Left kidney (tissue), 8 donors: ENCODE measurements around the gene BABAM2. TPM values are rescaled to one million over a fixed set of nuclear protein-coding genes. Genes with fewer than 3 reads are reported as not detected.
"Not testable (repeated sequence)": the region's sequence is repeated elsewhere in the genome, so short reads cannot be mapped to it uniquely, and the experiment has no call there.

Source experiments
- DNase-seq: peaks from one replicate; pipeline ENCODE4 v3.0.0-alpha.2; 2013
- long read RNA-seq, 8 donors: transcript quantifications; one replicate each; lab custom pipeline, GENCODE V29; 2026
- polyA plus RNA-seq: library from polyadenylated mRNA; unstranded; fragments of 120-200 nt; gene quantifications from one replicate; pipeline ENCODE4 v1.2.1, GENCODE V29; 2013; ENCODE audit not compliant: insufficient read length

BABAM2 gene
- polyA plus RNA-seq, result 55.7 TPM
- long read RNA-seq, donor 1, transcript BABAM2-204 (12 exons, 1,657 nt), result major isoform, 7 of 42 reads
- long read RNA-seq, donor 1, partial matches to known transcripts, result 28 of 42 reads
- long read RNA-seq, donor 1, other reads (novel, unspliced or antisense), result 0 of 42 reads
- long read RNA-seq, donor 2, transcript BABAM2-204 (12 exons, 1,657 nt), result major isoform, 11 of 14 reads
- long read RNA-seq, donor 2, partial matches to known transcripts, result 0 of 14 reads
- long read RNA-seq, donor 2, other reads (novel, unspliced or antisense), result 0 of 14 reads
- long read RNA-seq, donor 3, partial matches to known transcripts, result 5 of 14 reads
- long read RNA-seq, donor 3, other reads (novel, unspliced or antisense), result 0 of 14 reads
- long read RNA-seq, donor 4, partial matches to known transcripts, result 7 of 9 reads
- long read RNA-seq, donor 4, other reads (novel, unspliced or antisense), result 0 of 9 reads
- long read RNA-seq, donor 5, transcript BABAM2-204 (12 exons, 1,657 nt), result major isoform, 13 of 25 reads
- long read RNA-seq, donor 5, partial matches to known transcripts, result 7 of 25 reads
- long read RNA-seq, donor 5, other reads (novel, unspliced or antisense), result 0 of 25 reads
- long read RNA-seq, donor 6, transcript BABAM2-204 (12 exons, 1,657 nt), result major isoform, 5 of 33 reads
- long read RNA-seq, donor 6, partial matches to known transcripts, result 25 of 33 reads
- long read RNA-seq, donor 6, other reads (novel, unspliced or antisense), result 0 of 33 reads
- long read RNA-seq, donor 7, transcript BABAM2-204 (12 exons, 1,657 nt), result major isoform, 13 of 39 reads
- long read RNA-seq, donor 7, partial matches to known transcripts, result 21 of 39 reads
- long read RNA-seq, donor 7, other reads (novel, unspliced or antisense), result 0 of 39 reads
- long read RNA-seq, donor 8, partial matches to known transcripts, result 0 of 2 reads
- long read RNA-seq, donor 8, other reads (novel, unspliced or antisense), result 0 of 2 reads

DNA sequence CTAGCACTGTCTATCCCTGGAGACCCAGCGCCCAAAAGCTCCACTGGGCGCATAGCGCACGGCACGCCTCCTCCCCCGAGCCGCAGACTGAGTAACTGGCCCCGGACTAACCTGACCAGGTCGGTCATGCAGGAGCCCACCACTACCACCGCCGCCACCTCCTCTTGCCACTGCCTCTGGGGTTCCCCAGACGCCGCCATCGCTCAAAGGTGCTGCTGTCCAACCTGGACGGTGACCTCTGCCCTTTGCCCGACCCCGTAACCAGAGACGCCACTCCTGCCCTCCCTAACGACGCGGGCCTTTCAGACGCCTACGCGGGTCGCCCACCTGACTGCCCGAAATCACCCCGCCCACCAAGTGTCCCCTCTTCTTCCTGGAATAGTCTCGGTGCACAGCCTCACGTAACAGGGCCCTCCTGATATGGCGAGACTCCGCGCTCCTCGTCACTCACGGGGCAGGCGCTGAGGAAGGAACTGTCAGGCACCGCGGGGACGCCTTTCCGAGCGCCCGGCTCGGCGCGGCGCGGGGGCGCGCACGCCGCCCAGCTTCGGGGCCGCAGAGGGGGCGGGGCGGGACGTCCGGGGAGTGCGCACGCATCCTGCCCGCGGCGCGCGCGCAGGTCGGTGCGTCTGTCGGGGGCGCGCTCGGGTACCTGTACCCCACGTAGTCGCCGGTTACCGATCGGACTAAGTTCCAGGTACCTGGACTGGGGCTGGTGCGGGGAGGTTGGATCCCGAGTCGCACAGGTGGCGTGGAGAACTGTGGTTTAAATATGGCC lies at the start of gene BABAM2, which contains the start of gene RBKS:
Gene BABAM2 (plus strand): TSS at position 584 of the 778 bp plus-strand sequence. CDS start 3,828 bp downstream, outside the sequence.
Gene RBKS (minus strand): TSS at position 242 of the 778 bp plus-strand sequence. CDS start 42 bp downstream, at position 200.
- DNase-seq, result peak; percentile 84

- DNase-seq, result no peak
Observed at GRCh38 chr2:27842894-27843293, 47.6 kb upstream of the BABAM2 start.

GRCh38 chr2:27843992-27844391 lies 46.5 kb upstream of the BABAM2 start:
- no peak for DNase-seq

- no peak for DNase-seq
Observed at GRCh38 chr2:27844821-27845255, 45.7 kb upstream of the BABAM2 start.

GRCh38 chr2:27847333-27847732 lies 43.2 kb upstream of the BABAM2 start:
- no peak for DNase-seq

DNA sequence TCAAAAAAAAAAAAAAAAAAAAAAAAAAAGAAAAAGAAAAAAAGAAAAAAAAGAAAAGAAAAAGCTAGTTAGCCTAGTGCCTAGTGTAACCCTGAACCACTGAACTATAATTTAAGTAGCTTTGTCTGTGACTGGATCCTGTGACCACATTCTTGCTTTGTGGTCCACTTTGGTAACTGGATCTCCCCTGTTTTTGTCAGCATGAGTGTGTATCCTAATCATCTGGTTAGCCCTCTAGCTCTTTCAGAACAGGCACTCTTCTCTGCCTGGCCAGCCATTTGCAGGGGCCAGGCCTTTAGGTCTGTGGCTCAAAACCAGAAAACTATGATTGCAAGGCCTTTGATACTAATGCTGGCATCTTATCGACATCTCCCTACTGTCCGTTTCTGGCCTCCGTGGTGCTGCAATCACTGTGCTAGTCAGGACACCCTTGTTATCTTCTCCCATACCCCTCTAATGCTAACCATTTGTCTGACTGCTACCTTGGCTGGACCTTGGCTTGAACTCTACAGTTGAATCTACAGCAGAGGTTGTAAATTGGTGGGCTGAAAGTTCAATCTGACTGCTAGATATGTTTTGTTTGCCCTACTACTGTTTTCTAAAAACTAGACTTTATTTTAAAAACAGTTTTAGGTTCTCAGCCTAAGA lies 40.8 kb upstream of the BABAM2 start:
- no peak for DNase-seq

GRCh38 chr2:27852691-27853090 lies 37.8 kb upstream of the BABAM2 start:
- no peak for DNase-seq

DNA sequence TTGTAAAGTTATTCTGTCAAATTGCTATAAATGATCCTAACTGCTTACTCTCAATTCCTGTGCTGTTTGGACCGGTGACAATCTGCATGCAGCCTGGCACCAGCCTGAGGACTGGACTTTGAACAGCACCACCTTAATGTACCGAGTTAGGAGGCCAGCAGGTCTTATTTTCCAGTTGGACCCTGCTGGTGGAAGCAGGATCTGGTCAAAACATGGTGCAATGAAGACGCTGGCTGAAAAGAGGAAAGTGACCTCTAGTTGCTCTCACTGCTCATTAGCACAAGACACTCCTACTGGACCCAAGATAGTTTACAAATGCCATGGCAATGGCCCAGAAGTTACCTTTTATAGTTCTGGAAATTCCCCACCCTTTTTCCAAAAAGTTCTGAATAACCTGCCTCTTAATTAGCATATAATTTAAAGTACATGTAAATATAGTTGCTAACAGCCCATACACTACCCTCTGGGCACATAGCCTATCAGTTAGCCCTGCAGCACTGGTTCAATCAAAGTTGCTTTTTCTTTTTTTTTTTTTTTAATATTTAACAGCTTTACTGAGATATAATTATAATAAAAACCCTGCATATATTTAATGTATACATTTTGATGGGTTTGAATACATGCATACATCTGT lies 36.2 kb upstream of the BABAM2 start:
- DNase-seq, result no peak

DNA sequence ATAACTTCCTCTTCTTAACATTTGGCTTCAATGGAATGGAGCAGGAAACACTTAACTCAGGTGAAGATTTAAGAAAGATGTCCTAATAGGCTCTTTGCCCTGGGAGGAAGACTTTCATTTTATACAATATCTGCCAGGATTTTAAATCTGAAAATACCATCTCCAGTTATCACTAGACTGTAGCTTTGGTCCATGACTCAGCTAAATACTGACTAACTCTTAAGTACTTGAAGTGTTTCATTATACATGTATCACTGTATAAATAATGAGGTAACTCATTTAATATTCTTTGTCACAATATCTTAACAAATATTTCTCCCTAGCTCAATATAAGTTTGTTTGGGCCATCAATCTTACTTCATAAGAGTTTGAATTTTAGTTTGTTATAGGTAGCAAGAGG lies 35.1 kb upstream of the BABAM2 start:
- DNase-seq, result no peak

- no peak for DNase-seq
Observed at GRCh38 chr2:27856386-27856785, 34.1 kb upstream of the BABAM2 start.

- DNase-seq, result no peak
Observed at GRCh38 chr2:27856956-27857355, 33.6 kb upstream of the BABAM2 start.

DNA sequence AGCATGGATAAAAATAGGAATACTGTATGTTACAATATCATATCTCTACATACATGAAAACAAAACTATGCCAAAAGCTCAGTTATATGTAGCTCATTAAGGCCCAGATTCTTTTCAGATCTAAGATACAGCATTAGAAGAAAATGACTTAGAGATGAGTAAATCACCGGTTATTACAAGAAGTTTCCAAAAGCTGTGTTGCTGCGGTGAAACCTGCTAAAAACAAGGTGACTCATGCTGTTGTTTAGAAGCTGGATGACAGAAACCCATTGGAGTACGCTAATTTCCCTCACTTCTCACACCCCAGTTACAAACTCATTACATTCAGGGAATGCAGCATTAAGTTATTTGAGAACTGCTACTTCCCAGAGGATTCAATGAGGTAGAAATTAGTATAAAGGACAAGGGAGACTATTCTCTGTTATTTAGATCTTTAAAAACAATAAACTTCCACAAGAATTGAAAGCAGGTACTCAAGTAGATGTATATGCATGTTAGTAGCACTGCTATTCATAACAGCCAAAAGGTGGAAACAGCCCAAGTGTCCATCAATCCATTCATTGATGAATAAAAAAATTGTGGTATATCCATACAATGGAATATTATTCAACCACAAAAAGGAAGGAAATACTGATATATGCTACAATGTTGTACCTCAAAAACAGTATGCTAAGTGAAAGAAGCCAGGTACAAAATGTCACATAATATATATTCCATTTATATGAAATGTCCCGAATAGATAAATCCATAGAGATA lies 32.9 kb upstream of the BABAM2 start:
- no peak for DNase-seq

GRCh38 chr2:27860111-27860510 lies 30.4 kb upstream of the BABAM2 start:
- no peak for DNase-seq

GRCh38 chr2:27863146-27863545 lies 27.4 kb upstream of the BABAM2 start:
- no peak for DNase-seq

GRCh38 chr2:27863955-27864354 lies 26.6 kb upstream of the BABAM2 start:
- DNase-seq, result not testable (repeated sequence)

DNA sequence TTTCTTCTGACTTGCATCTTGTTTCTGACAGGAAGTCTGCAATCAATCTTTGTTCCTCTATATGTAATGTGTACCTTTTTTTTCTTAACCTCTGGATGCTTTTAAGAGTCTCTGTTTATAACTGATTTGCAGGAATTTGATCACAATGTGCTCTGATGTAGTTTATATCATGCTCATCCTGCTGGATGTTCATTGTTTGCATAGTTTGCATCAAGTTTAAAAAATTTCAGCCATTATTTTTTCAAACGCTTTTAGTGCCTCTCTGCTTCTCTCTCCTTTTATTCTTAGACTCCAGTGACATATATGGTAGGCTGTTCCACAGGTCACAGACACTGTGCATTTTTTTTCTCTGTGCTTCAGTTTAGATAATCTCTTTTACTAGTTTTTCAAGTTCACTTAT lies 24.3 kb upstream of the BABAM2 start:
- DNase-seq, result no peak

- no peak for DNase-seq
Observed at GRCh38 chr2:27869763-27870162, 20.8 kb upstream of the BABAM2 start.

GRCh38 chr2:27870724-27871123 lies 19.8 kb upstream of the BABAM2 start:
- DNase-seq, result no peak

DNA sequence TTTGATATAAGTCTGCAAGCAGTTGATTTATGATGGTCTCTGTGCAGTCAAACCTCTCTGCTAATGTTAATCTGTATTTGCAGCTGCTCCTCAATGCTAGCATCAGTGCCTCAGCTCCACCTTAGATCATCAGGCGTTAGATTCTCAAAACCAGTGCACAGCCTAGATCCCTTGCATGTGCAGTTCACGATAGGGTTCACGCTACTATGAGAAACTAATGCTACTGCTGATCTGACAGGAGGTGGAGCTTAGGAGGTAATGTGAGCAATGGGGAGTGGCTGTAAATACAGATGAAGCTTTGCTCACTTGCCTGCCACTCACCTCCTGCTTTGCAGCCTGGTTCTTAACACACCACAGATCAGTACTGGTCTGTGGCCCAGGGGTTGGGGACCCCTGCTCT lies 18.7 kb upstream of the BABAM2 start:
- no peak for DNase-seq

DNA sequence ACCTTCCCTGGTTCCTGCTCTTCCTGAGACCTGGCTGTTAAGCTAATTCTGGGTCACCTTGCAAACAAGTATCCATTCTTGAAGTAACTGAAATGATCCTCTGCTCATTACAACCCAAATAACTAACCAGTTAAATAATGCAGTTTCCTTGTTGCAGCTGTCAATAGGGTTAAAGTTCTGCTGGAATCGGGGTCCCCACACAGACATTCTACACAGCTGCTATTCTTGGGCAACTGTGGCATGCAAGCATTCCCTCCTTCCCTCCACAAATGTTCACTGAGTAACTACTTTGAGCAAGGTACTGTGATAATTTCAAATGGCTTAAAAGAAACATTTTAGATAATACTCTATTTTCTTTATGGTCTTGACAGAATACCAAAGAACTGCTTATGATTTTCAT lies 17.4 kb upstream of the BABAM2 start:
- no peak for DNase-seq
